Endothelial cell of umbilical vein (primary cell): Measurements from ENCODE around the gene PARD6G. TPM values are rescaled to one million over a fixed set of nuclear protein-coding genes. Genes with fewer than 3 reads are reported as not detected.

Source experiments
- BruUV-seq: library from RNA; stranded (reverse); fragments of 400-500 nt; replicated peaks from 2 replicates; lab custom pipeline; 2021; lab: Mats Ljungman, UMichigan
- CTCF ChIA-PET: fragments of 300-600, 350-600 bp; sonication (Branson Sonifier 250); formaldehyde crosslinking; loops from one replicate; lab custom pipeline; 2021; ENCODE audit warnings: antibody characterized with exemption, inconsistent platforms; lab: Charles Lee
- POLR2A ChIA-PET: fragments of 300-600, 350-600 bp; sonication (Branson Sonifier 250); formaldehyde crosslinking; loops from one replicate; lab custom pipeline; 2021; ENCODE audit warnings: antibody characterized with exemption, inconsistent platforms; lab: Charles Lee
- DNase-seq: peaks from one replicate; pipeline ENCODE4 v3.0.0-alpha.2; 2011; ENCODE audit warnings: low read depth, low spot score
- FAIRE-seq: peaks from 2 replicates; lab custom pipeline; 2011; peaks lifted over from hg19 to GRCh38; lab: Jason Lieb, UNC
- H2AFZ ChIP-seq: 2 replicates; pipeline ENCODE4 v1.6.0; 2012; ENCODE audit warnings: low read depth, low read length, control low read depth, inconsistent platforms
- H3K27ac ChIP-seq: 2 replicates; pipeline ENCODE4 v1.5.1; 2011; ENCODE audit warnings: low read depth, mild to moderate bottlenecking, control low read depth, low read length, moderate library complexity; ENCODE audit not compliant: insufficient read depth
- H3K27me3 ChIP-seq, 2 experiments: 2 replicates each; pipeline versions ENCODE4 v1.6.0 to v1.6.1; 2011; ENCODE audit warnings: low read length in 2 of 2, mixed read lengths in 1 of 2; ENCODE audit not compliant: control insufficient read depth in 2 of 2, insufficient read depth in 2 of 2
- H3K36me3 ChIP-seq, 2 experiments: 2 replicates in 1 of 2; 3 replicates in 1 of 2; pipeline ENCODE4 v1.5.1; 2011; ENCODE audit warnings: low read length in 2 of 2, mild to moderate bottlenecking in 1 of 2, moderate library complexity in 1 of 2; ENCODE audit not compliant: control insufficient read depth in 2 of 2, insufficient read depth in 2 of 2; ENCODE audit errors: extremely low read depth in 1 of 2
- H3K4me1 ChIP-seq: 3 replicates; pipeline ENCODE4 v1.5.1; 2011; ENCODE audit warnings: mild to moderate bottlenecking, low read length; ENCODE audit not compliant: control insufficient read depth, insufficient read depth; ENCODE audit errors: extremely low read depth
- H3K4me2 ChIP-seq: 2 replicates; pipeline ENCODE4 v1.6.1; 2011; ENCODE audit warnings: low read length, control low read depth, mixed read lengths; ENCODE audit not compliant: insufficient read depth
- H3K4me3 ChIP-seq, 3 experiments: fragments of 200-600 bp in 1 of 3; sonication (generic), shearing (Covaris generic) in 1 of 3; replicated peaks in 1 of 3; 2 replicates each; pipeline ENCODE4 v1.5.1; 2011 to 2016; ENCODE audit warnings: control low read depth in 3 of 3, low read length in 3 of 3, mild to moderate bottlenecking in 2 of 3, inconsistent platforms in 1 of 3, low read depth in 1 of 3, moderate library complexity in 1 of 3; ENCODE audit not compliant: insufficient read depth in 1 of 3
- H3K79me2 ChIP-seq: 2 replicates; pipeline ENCODE4 v1.6.0; 2012; ENCODE audit warnings: low read length, inconsistent platforms; ENCODE audit not compliant: control insufficient read depth, insufficient read depth
- H3K9ac ChIP-seq: replicated peaks from 2 replicates; pipeline ENCODE3; 2011; ENCODE audit warnings: low read length, control low read depth; ENCODE audit not compliant: insufficient read depth; ENCODE audit errors: extremely low read depth
- H3K9me1 ChIP-seq: replicated peaks from 3 replicates; pipeline ENCODE4 v1.6.0; 2011; ENCODE audit warnings: mild to moderate bottlenecking, low read length; ENCODE audit not compliant: control insufficient read depth, insufficient read depth; ENCODE audit errors: extremely low read depth
- H3K9me3 ChIP-seq: replicated peaks from 2 replicates; pipeline ENCODE4 v1.5.1; 2012; ENCODE audit warnings: low read length, inconsistent platforms; ENCODE audit not compliant: control insufficient read depth, insufficient read depth
- H4K20me1 ChIP-seq: replicated peaks from 2 replicates; pipeline ENCODE3; 2011; ENCODE audit warnings: mild to moderate bottlenecking, low read length; ENCODE audit not compliant: control insufficient read depth, insufficient read depth; ENCODE audit errors: extremely low read depth
- EZH2 ChIP-seq: IDR thresholded peaks from 2 replicates; pipeline ENCODE4 v1.6.1; 2012; ENCODE audit warnings: borderline replicate concordance, low read depth, mild to moderate bottlenecking, moderate library complexity, low read length, inconsistent platforms; ENCODE audit not compliant: severe bottlenecking
- FOS ChIP-seq: IDR thresholded peaks from 2 replicates; pipeline ENCODE4 v1.6.1; 2011; ENCODE audit warnings: mild to moderate bottlenecking, low read length, moderate library complexity, borderline replicate concordance; ENCODE audit not compliant: insufficient read depth
- GATA2 ChIP-seq: IDR thresholded peaks from 2 replicates; pipeline ENCODE4 v1.7.0; 2011; ENCODE audit warnings: low read depth, mild to moderate bottlenecking, moderate library complexity, mixed read lengths, low read length; ENCODE audit not compliant: insufficient read length, insufficient read depth
- JUN ChIP-seq: IDR thresholded peaks from 2 replicates; pipeline ENCODE4 v1.6.1; 2011; ENCODE audit warnings: borderline replicate concordance, low read depth; ENCODE audit not compliant: insufficient read length, insufficient read depth
- MYC ChIP-seq: IDR thresholded peaks from one replicate; pipeline ENCODE4 v1.6.1; 2011; ENCODE audit warnings: mild to moderate bottlenecking, low read depth, low read length
- POLR2A ChIP-seq: IDR thresholded peaks from 2 replicates; pipeline ENCODE4 v1.6.1; 2012; ENCODE audit warnings: low read depth, mild to moderate bottlenecking, control low read depth, low read length
- dilution Hi-C: fragments of 300-500 bp; cut with MboI; formaldehyde crosslinking; loops from one replicate; pipeline ENCODE4 v1.15.0; 2019; ENCODE audit warnings: low sequenced_read_pairs; ENCODE audit not compliant: extremely low pct_ligation_motif_present
- intact Hi-C: fragments of 100-400 bp; cut with micrococcal nuclease; formaldehyde crosslinking; loops from one replicate; pipeline ENCODE4 v1.10.0; 2022
- polyA plus RNA-seq, 4 experiments: library from polyadenylated mRNA; depleted of rRNA in 3 of 4; stranded (reverse) in 3 of 4; unstranded in 1 of 4; fragments of >200 nt; gene quantifications; 2 replicates each; pipeline versions ENCODE4 v1.2.1 to v1.2.3, GENCODE V29; 2011 to 2012; ENCODE audit warnings: missing spikeins in 1 of 4
- total RNA-seq: library from RNA; stranded (reverse); gene quantifications from 2 replicates; pipeline ENCODE4 v1.2.3, GENCODE V29; 2021
- TF ChIP-seq, protein P1 (sequence below), 2 donors: IDR thresholded peaks; 1 replicate in 1 of 2; 2 replicates in 1 of 2; pipeline ENCODE4 v1.5.1; 2011; ENCODE audit warnings: low read length in 2 of 2, mild to moderate bottlenecking in 2 of 2, moderate library complexity in 2 of 2, control low read depth in 1 of 2, inconsistent platforms in 1 of 2, low read depth in 1 of 2; ENCODE audit not compliant: insufficient read depth in 1 of 2; ENCODE audit errors: extremely low read depth in 1 of 2
- TF ChIP-seq, protein P2 (sequence below): IDR thresholded peaks from 2 replicates; pipeline ENCODE4 v1.6.1; 2011; ENCODE audit not compliant: insufficient read depth, insufficient read length

PARD6G gene
- total and polyA plus RNA-seq, 2 donors (not counting 3 experiments of a cell fraction or from before 2014, with no cell fraction given): 1.2 to 1.8 TPM

DNA sequence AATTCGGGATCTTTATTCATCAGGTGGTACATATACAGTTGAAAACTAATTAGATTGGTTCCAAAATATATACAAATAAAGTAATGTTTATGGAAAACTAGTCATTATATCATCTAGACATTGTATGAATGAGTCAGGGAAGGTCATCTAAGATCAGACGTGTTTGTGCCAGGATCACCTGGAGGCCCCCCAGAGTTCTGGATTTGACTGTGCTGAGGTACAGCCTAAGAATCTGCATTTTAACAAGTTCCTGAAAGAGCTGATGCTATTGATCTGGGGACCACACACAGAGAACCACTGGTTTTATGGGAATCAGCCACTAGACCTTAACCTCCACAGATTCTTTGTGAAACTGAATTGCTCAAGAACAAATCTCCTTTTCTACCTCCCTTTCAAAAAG lies 43.2 kb downstream of the PARD6G start:
- POLR2A ChIA-PET: no interaction called here
- Histone ChIP-seq H3K9me3 (no peaks in the 10 kb centered on the region), H3K27me3 (peaks cover 0 to 2% of the 10 kb centered on the region in 2 experiments), H3K4me3 (no peak overlapping the region), H3K4me2 (no peak overlapping the region), H3K79me2 (no peaks in the 10 kb centered on the region), H4K20me1 (no peaks in the 10 kb centered on the region), H2AFZ (no peak overlapping the region), H3K4me1 (no peaks in the 10 kb centered on the region), H3K9ac (no peak overlapping the region), H3K9me1 (no peaks in the 10 kb centered on the region), H3K36me3 (no peaks in the 10 kb centered on the region), H3K27ac (no peak overlapping the region)
- CTCF ChIA-PET: no interaction called here
- no peak for FAIRE-seq
- TF ChIP-seq MYC (no peak), FOS (no peak), EZH2 (no peak), GATA2 (no peak), JUN (no peak), POLR2A (no peak)
- TF ChIP-seq, protein P1, sequence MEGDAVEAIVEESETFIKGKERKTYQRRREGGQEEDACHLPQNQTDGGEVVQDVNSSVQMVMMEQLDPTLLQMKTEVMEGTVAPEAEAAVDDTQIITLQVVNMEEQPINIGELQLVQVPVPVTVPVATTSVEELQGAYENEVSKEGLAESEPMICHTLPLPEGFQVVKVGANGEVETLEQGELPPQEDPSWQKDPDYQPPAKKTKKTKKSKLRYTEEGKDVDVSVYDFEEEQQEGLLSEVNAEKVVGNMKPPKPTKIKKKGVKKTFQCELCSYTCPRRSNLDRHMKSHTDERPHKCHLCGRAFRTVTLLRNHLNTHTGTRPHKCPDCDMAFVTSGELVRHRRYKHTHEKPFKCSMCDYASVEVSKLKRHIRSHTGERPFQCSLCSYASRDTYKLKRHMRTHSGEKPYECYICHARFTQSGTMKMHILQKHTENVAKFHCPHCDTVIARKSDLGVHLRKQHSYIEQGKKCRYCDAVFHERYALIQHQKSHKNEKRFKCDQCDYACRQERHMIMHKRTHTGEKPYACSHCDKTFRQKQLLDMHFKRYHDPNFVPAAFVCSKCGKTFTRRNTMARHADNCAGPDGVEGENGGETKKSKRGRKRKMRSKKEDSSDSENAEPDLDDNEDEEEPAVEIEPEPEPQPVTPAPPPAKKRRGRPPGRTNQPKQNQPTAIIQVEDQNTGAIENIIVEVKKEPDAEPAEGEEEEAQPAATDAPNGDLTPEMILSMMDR (IDR thresholded peaks at IDR 0.05; ENCODE audit: extremely low read depth in 1 of 2, insufficient read depth in 1 of 2, low read depth in 1 of 2, low read length in 2 of 2): no peak
- TF ChIP-seq, protein P2, sequence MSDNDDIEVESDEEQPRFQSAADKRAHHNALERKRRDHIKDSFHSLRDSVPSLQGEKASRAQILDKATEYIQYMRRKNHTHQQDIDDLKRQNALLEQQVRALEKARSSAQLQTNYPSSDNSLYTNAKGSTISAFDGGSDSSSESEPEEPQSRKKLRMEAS: no peak
- dilution Hi-C loops (no loop called here), intact Hi-C loops (no loop called here)
- no peak for DNase-seq
- no TSS peak for BruUV-seq
